NCI-H510A (cell line): Measurements from ENCODE around the gene COG6.

Source experiments
- DNase-seq: peaks from one replicate; lab custom pipeline; 2025; lab: John Stamatoyannopoulos, UW

COG6 gene

DNA sequence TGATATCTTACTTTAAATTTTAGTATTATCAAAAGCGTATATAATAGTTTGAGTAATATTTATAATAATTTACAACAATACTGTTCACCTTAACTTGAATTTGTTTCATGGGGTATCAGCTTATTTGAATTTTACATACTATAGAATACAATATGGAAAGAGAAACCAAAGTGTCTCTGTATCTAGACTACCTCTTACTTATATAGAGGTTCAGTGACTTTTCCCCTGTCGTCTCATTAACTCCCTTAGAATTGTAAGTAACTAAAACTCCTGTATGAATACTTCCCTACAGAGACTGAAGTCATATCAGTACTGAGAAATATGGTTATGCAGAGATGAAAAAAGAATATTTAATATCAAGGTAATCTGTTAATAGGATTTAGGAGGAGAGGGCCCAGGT is 26.8 kb downstream of the COG6 start:
- DNase-seq: no peak

DNA sequence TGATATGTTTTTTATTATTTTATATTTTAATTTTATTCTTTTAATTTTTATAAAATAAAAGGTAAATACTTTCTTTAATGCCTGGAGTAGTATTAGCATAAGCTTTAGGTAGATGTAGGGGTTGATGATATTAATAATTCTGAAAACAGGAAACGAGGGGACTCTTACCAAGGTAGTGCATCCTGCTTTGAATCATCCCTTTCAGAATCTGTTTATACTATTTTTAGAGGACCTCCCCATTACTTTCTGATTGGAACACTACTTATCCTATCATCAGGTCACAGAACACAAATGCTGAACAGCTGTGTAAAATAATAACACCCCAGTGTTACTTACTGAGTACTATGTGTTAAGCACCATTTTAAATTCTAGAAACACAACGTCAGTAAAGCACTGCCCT is 27.3 kb downstream of the COG6 start:
- DNase-seq: no peak

DNA sequence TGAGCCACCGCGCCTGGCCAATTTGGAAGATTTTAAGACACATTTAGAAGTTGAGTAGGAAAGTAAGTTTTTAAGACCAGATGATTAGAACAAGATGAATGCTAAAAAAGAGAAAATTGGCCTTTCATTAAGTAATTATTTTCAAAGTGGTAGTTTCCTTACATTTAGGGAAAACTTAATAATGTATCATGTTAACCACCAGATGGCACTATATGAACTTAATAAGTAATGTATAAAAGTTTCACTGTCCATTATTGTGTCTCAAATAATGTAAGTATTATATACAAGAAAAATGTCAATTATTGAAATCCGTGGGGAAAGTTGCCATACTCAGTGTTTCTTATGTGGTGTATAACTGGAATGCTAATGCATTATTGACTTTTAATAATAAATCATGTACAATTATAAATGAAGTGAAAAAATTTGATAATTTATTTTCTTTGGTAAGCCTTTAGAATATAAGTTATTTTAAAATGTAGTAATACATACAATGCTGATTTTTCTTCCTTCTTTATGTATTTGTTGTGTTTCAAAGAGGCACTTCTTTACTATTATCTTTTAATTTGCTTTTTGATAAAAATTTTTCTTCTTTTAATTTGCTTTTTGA is 29.2 kb downstream of the COG6 start:
- no peak for DNase-seq

GRCh38 chr13:39685652-39686051 is 30.2 kb downstream of the COG6 start:
- no peak for DNase-seq

GRCh38 chr13:39688278-39688677 is 32.8 kb downstream of the COG6 start:
- DNase-seq: no peak

GRCh38 chr13:39688699-39689405 is 33.4 kb downstream of the COG6 start:
- DNase-seq: no peak

DNA sequence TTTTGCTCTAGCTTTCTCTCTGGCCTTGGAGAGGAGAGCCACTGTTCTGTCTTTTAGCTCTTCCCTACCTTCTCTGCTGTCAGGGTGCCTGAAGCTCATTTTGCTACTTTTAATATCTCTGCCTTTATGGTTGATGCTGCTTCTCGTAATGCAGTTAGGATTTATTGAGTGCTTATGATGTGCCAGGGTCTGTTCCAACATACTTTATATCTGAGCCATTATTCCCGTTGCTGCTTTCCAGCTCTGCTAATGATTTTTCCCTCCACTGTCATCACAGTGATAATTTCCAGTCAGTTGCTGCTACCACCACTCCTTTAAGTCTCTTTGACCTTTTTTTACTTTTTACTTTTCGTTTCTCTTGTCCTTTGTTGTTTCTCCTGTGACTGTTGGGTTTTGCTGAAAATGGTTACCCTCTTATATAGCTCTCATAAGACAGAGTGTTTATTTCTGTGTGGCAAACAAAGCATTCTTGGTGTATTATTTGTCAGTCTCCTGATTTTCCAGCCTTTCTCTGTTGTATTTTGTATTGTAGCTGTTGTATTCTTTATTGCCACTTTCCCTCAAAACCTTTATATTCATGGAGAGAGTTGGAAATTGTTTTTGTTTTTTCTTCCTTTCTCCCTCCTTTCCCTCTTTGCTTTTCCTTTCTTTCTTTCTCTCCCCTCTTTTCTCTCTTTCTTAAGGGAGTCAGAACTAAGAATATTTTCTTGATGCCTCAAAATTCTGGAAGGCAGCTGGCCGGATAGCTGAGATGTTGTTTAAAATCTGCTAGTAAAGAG is 37.4 kb downstream of the COG6 start:
- no peak for DNase-seq

GRCh38 chr13:39699274-39699673 is 43.8 kb downstream of the COG6 start:
- DNase-seq: no peak

DNA sequence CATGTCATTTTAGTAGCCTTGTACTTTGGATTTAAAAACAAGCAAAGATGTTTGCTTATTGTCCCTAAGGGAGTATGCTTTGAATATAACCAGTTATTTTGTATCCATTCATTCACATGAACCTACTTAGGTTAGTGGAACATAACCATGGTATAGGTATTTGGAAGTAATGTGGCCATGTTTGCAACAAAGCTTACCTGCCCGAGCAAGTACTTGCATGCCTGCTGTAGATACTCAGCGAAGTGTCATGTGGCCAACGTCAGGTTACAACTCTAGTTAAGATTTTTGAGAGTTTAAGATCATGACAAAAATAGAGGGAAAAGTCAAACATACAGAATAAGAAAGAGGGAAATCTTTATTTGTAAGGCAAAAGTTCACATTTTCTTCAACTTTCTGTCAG is 57.2 kb downstream of the COG6 start:
- DNase-seq: no peak

DNA sequence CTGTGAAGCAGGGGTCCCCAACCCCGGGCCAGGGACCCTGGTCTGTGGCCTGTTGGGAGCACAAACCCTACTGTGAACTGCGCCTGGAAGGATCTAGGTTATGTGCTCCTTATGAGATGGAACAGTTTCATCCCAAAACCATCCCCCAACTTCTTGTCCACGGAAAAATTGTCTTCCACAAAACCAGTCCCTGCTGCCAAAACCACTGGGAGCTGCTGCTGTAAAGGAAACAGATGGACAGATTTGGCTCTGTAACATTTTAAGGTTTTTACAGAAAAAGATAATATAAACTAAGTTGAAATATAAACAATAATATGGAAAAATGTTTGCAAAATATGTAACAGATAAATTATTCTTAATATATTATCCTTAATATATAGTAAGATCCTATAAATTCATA is 73.7 kb downstream of the COG6 start:
- DNase-seq: no peak

DNA sequence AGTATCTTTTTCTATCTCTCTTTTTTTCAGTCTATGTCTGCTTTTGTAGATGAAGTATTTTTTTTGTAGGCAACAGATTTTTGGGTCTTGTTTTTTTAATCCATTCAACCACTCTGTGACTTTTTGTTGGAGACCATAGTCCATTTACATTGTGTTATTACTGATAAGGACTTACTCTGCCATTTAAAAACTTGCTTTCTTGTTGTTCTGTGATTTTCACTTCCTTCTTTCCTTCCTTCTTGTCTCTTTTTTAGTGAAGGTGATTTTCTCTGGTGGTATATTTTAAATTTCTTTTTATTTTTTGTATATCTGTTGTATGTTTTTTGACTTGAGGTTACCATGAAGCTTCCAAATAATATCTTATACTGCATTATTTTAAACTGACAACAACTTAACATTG is 79.5 kb downstream of the COG6 start:
- DNase-seq: no peak

DNA sequence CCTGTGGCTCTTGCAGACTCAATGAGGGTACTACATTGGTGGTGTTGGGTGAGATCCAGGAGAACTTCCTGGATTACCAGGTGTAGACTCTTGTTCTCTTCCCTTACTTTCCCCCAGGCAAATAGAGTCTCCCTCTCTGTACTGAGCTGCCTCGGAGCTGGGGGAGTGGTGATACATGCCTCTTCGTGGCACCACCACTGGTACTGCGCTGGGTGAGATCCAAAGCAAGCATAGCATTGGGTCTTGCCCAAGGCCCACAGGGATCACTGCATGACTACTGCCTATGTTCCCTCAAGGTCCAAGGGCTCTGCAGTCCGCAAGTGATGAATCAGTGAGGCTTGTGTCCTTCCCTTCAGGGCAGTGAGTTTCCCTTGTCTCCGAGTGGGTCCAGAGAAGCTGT is 81.6 kb downstream of the COG6 start:
- DNase-seq: no peak

- DNase-seq: no peak
Observed at GRCh38 chr13:39740761-39741160, 85.3 kb downstream of the COG6 start.

- no peak for DNase-seq
Observed at GRCh38 chr13:39748961-39749360, 93.5 kb downstream of the COG6 start.

DNA sequence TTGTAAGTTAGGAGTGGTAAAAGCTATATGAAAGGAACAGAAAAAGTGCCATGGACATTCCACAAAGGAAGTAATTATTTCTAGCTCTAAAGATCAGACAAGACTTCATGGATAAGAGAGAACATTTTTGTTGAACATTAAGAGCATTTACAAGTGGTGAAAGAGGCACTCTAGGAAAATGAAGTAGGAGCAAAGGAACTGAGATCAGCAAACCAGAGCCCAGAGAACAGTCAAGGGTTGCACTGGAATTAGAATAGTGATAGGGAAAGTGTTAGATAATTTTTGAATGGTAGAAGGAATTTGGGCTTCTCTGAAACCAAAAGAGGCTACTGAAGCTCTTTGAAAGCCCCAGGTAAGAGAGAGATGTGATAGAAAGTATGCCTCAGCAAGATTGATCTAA is 94.1 kb downstream of the COG6 start:
- no peak for DNase-seq

GRCh38 chr13:39751805-39752204 is 96.3 kb downstream of the COG6 start:
- DNase-seq: no peak

DNA sequence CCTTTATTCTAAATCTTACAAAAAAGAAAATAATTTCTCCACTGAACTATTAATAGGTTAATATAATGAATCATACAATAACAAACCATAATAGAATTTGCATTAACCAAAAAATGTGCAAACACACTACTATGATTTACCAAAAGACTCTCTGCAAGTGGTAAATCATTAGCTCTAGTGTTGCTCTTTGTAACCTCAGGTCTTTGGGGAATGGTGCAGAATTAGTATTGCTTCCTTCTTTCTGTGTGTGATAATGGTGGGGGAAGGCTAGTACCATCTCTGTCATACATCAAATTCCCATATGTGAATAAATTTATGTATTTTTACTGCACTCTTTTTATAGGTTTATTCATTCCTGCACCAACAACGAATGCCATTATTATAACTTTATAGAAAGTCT is 105.1 kb downstream of the COG6 start:
- DNase-seq: no peak

- no peak for DNase-seq
Observed at GRCh38 chr13:39765801-39766463, 110.5 kb downstream of the COG6 start.

DNA sequence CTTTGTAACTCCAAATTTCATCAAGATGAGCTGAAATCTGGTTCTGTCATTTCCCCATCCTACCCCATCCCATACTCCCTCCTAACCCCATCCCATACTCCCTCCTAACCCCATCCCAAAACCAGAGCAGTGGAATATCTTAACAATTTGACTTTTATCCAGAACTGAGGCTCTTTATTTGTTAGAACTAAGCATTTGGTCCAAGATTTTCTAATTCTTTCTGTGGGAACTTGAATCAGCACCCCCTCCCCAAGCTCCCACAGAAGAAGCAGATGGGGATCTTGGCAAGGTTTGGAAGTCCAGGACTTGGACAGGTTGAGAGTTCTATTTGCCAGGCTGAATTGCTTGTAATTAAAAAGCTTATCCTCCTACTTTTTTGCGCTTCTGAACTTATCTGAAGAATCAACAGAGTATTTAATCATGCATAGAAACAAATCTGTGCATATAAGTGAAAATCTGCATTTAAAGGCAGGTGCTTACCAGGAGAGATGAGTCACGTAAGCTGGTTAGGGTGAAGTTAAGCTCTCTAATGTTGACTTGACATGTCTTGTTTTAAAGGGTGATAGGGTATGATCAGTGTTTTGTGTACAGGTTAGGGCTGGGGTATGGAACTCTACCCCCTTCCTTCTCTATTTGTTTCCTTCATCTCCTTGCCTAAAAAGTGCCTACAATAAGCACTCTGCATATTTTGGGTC is 111.1 kb downstream of the COG6 start:
- no peak for DNase-seq

DNA sequence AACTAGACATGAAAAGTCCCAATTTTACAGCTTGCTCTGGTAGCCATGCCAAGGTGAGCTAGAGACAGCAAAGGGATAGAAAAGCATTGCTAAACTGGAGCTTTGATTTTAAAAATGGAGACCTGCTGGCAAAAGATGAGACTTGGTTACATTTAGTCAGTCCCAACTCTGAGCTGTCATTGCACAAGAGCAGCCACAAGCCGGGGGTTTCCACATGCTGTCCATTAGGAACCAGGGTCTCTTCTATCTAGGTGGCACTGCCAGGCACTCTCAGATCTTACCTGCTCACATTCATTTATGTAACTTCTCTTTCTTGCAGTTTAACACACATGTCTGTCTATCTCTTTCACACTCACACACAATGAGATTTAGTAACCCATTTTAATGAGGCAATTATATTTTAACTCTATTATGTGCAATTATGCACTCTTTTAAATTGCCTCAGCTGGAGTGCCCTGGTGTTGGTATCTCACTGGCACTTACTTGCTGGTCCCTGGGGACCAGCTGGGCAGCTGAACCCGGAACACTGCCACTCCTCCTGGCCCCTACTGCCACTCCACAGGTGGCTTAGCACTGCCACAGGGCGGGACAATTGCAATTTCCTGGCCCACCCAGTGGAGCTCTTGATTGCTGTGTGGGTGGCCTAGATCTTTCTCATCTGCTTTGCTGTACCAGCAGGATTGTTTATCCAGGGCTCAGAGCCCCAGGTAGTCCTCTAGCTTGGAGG is 112.5 kb downstream of the COG6 start:
- no peak for DNase-seq

DNA sequence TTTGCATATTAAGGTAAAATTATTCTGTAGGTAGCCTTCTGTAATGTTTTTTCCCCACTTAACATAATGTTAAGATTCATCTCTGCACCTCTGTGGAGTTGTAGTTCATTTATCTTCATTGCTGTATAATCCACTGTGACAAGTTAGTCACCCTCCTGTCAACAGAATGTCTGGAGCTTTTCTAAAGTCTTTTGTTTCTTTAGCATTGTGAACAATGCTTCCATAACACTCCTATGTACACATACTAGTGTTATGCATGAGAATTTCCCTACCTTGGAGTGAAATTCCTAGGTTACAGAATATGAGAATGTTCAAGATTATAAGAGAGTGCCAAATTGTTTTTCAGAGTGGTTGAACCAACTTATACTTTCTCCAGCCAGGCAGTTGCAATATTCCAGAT is 113.5 kb downstream of the COG6 start:
- DNase-seq: no peak
